GM19372 (cell line): Measurements from ENCODE around the gene TRIM31.
A peak's percentile ranks its signal among the peaks of the same experiment; 100 is the strongest.

ENCODE experiments used
- ATAC-seq: cut with Tn5 transposase; IDR thresholded peaks from one replicate; pipeline ENCODE4 v1.9.1; 2021; ENCODE audit warnings: mild to moderate bottlenecking, low read depth, moderate library complexity; ENCODE audit not compliant: unreplicated experiment

Gene TRIM31

DNA sequence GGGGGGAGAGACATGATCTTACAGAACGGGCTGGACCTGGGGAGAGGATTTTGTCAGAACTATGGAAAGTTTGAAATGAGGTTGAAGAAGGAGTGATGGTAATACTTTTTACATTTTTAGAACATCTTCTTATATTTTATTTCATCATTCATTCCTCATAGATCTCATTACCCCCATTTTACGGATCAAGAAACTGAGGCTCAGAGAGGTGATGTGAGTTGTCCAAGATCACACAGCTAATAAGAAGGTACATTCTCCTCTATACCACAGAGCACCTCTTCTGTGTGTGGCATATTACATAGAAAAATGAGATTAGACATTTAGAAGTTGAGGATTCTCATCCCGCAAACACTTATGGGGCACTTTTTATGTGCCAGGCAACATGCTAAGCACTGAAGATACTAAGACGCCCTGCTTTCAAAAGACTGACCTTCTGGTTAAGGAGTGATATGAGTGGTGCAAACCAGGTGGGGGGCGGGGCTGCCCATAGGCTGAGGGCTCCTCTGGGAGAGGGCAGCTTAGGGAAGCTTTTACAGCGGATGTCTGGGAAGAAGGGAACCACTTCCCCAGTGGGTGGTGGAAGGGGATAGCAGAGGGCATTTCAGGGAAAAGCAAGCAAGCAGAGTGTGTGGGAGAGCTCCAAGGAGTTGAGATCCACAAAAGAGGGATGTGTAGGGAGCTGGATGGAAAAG is 19.9 kb downstream of the TRIM31 start:
- ATAC-seq, result no peak

GRCh38 chr6:30091577-30092381 is 21.1 kb downstream of the TRIM31 start:
- no peak for ATAC-seq

GRCh38 chr6:30087876-30088275 is 25.0 kb downstream of the TRIM31 start:
- ATAC-seq, result no peak

GRCh38 chr6:30077218-30077617 is 35.7 kb downstream of the TRIM31 start:
- ATAC-seq, result no peak

DNA sequence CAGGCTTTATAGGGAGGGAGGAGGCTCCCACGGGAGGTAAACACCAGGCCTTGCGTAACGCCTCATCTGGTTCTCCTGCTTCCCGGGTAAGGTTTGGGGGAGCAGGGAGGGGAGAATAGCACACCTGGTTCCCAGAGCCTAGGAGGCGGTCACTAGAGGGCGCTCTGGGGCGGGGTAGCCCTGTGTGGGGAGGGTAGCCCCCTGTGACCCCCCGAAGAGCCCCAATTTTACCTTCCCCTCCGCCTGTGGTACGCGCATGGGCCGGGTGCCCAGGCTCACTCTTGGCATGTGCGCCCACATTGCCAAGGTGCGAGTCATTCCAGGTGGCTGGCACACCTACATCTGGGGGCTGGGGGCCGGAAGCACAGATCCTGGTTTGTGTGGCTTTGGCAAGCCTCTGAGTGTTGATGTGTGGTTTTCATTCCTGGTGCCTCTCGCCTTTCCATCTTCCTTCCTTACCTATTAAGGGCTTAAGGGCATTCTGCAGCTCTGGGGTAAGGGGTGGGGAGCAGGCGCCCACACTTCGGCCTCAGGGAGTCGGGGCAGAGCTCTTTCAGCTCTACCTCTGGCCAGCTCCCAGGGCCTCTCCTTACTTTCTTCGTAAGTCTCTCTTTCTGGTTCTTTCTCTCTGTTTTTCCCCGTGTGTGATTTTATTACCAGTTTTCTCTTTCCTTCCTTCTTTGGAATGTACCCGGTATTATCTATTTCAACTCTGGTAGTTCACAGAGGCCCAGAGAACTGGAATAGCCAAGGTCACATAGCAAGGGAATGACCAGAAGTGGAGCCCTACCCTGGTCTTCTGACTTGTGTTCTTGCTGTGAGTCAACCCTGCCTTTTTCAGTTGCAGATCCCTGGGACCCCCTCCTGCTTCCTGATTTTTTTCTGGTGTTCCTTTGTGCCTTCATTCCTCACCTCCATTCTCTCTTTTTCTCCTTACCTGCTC is 36.8 kb downstream of the TRIM31 start:
- ATAC-seq, result no peak

GRCh38 chr6:30075094-30075789 is 37.6 kb downstream of the TRIM31 start, which contains the start of gene RNF39:
RNF39 (minus strand) TSS chr6:30075769; CDS start chr6:30075585, 184 bp downstream.
- ATAC-seq, result no peak

- no peak for ATAC-seq
These were observed 38.4 kb downstream of the TRIM31 start for GRCh38 chr6:30074331-30075093.

GRCh38 chr6:30073489-30074235 is 39.2 kb downstream of the TRIM31 start:
- ATAC-seq, result no peak

DNA sequence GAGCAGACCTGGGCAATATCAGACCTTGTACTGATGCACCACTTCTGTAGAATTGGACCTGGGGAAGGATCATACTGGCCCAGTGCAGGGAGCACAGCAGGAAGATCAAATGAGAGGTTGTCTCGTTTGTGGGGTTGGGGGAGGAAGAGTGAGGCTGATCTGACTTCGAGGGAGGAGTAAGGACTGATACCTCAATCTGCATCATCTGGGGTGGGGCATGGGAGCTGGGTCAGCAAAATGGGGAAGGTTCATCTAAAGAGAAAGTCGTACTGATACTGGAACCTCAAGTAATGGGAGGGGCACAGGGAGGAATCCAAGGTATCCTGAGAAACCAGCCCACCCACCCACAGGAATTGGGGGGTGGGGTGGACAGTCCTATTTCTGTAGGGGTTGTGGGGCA is 41.0 kb downstream of the TRIM31 start:
- no peak for ATAC-seq

DNA sequence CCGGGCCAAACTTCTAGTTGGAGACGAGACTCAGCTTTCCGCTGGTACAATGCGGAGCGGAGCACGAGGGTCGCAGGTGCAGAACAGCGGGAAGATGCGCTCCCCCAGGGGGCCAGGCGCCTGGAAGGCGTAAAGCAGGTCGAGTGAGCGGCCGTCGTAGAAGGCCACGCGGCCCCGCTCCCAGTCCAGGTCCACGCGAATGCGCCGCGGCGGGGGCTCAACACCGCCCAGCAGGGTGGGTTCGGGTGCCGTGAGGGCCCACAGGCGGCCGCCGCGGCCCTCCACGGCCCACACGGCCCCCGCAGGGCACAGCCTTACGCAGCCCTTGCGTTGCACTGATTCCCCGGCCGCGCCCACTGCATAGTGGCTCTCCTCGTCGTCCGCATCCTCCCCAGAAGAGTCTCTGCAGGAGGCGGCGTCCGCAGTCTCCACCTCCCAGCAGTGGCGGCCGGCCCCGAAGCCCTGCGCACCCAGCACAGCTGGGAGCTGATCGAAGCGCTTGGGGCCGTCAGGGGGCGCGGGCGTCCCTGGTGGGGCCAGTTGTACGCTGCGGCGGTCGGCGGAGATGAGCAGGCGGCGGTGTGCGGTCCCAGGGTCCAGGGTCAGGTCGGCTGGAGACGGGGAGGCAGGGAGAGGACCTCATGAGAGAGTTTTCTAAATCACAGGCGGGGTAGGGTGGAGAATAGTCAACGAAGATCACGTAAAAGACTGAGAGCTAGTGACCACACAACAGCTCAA is 41.6 kb downstream of the TRIM31 start:
- no peak for ATAC-seq

- no peak for ATAC-seq
These were observed 45.3 kb downstream of the TRIM31 start for GRCh38 chr6:30067460-30068139.

GRCh38 chr6:30066577-30067459 is 46.1 kb downstream of the TRIM31 start, which contains the start of gene PPP1R11:
PPP1R11 (plus strand) TSS chr6:30067198; CDS start chr6:30067411, 213 bp downstream.
- peak; percentile 96 for ATAC-seq

- no peak for ATAC-seq
These were observed 46.8 kb downstream of the TRIM31 start for GRCh38 chr6:30066082-30066481.

- ATAC-seq, result no peak
These were observed 49.6 kb downstream of the TRIM31 start for GRCh38 chr6:30063315-30063714.

DNA sequence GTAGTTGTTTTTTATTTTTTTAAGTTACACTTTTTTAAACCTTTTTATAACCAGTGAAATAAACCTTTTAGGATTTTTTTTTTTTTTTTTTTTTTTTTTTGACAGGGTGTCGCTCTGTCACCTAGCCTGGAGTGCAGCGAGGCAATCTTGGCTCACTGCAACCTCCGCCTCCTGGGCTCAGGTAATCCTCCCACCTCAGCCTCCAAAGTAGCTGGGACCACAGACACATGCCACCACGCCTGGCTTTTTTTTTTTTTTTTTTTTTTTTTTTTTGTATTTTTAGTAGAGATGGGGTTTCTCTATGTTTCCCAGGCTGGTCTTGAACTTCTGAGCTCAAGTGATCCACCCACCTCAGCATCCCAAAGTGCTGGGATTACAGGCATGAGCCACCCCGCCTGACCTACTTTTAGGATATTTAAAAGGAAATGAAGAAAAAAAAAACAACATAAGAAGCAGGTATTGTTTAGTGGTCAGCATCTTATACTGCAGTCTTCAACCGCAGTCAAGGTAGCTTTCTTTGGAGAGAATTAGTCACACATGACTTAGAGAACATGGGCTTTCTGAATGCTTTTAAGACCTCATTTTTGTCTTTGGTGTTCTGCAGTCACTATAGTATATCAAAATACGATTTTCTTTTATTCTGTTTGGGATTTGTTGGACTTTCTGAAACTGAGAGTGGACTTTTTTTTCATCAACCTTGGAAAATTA is 50.3 kb downstream of the TRIM31 start:
- no peak for ATAC-seq
